ENCODE results near the gene CTIF. TPM values are rescaled to one million over a fixed set of nuclear protein-coding genes. Genes with fewer than 3 reads are reported as not detected.
A peak's percentile ranks its signal among the peaks of the same experiment; 100 is the strongest.

The CTIF gene
- total RNA-seq, 1 donor from 2014 or later: 51.5 TPM

- Mint-ChIP-seq H3K4me1 (ENCODE audit: unreplicated experiment) (peaks cover 6% of the 10 kb centered on the region), H3K27me3 (ENCODE audit: unreplicated experiment) (peaks cover 5% of the 10 kb centered on the region), H3K4me3 (ENCODE audit: unreplicated experiment) (no peak overlapping the region), H3K36me3 (ENCODE audit: low read depth, unreplicated experiment) (peaks cover 40% of the 10 kb centered on the region), H3K27ac (ENCODE audit: unreplicated experiment) (no peak overlapping the region), H3K9me3 (ENCODE audit: unreplicated experiment) (peaks cover 6% of the 10 kb centered on the region)
- no peak for DNase-seq (ENCODE audit: low spot score)
- TF ChIP-seq CTCF (IDR thresholded peaks at IDR 0.05; ENCODE audit: unreplicated experiment): no peak
Measured at GRCh38 chr18:48668466-48669179, 129.8 kb downstream of the CTIF start.

- Mint-ChIP-seq H3K4me3 (ENCODE audit: unreplicated experiment) (no peak overlapping the region), H3K9me3 (ENCODE audit: unreplicated experiment) (peaks cover 6% of the 10 kb centered on the region), H3K27me3 (ENCODE audit: unreplicated experiment) (peaks cover 5% of the 10 kb centered on the region), H3K4me1 (ENCODE audit: unreplicated experiment) (peaks cover 6% of the 10 kb centered on the region), H3K36me3 (ENCODE audit: low read depth, unreplicated experiment) (peaks cover 40% of the 10 kb centered on the region), H3K27ac (ENCODE audit: unreplicated experiment) (no peak overlapping the region)
- TF ChIP-seq CTCF (IDR thresholded peaks at IDR 0.05; ENCODE audit: unreplicated experiment): no peak
- DNase-seq (ENCODE audit: low spot score): no peak
Measured at GRCh38 chr18:48669180-48669675, 130.4 kb downstream of the CTIF start.

- H3K9me3 Mint-ChIP-seq (ENCODE audit: unreplicated experiment): peaks cover 6% of the 10 kb centered on the region
- no peak for TF ChIP-seq CTCF (IDR thresholded peaks at IDR 0.05; ENCODE audit: unreplicated experiment)
- peaks cover 40% of the 10 kb centered on the region for H3K36me3 Mint-ChIP-seq (ENCODE audit: low read depth, unreplicated experiment)
- H3K27me3 Mint-ChIP-seq (ENCODE audit: unreplicated experiment): peaks cover 5% of the 10 kb centered on the region
- H3K27ac Mint-ChIP-seq (ENCODE audit: unreplicated experiment): no peak overlapping the region
- DNase-seq (ENCODE audit: low spot score): no peak
- H3K4me3 Mint-ChIP-seq (ENCODE audit: unreplicated experiment): no peak overlapping the region
- peaks cover 6% of the 10 kb centered on the region for H3K4me1 Mint-ChIP-seq (ENCODE audit: unreplicated experiment)
Measured at GRCh38 chr18:48669991-48670750, 131.3 kb downstream of the CTIF start.

- no peak for DNase-seq (ENCODE audit: low spot score)
- Mint-ChIP-seq H3K27me3 (ENCODE audit: unreplicated experiment) (peaks cover 5% of the 10 kb centered on the region), H3K4me3 (ENCODE audit: unreplicated experiment) (peak overlapping the region; percentile 86), H3K9me3 (ENCODE audit: unreplicated experiment) (peaks cover 6% of the 10 kb centered on the region), H3K27ac (ENCODE audit: unreplicated experiment) (no peak overlapping the region), H3K4me1 (ENCODE audit: unreplicated experiment) (peaks cover 6% of the 10 kb centered on the region), H3K36me3 (ENCODE audit: low read depth, unreplicated experiment) (peaks cover 32% of the 10 kb centered on the region)
- no peak for TF ChIP-seq CTCF (IDR thresholded peaks at IDR 0.05; ENCODE audit: unreplicated experiment)
Measured at GRCh38 chr18:48670751-48671560, 132.1 kb downstream of the CTIF start.
